ENCODE data around the gene VSIR.

Gene VSIR

GRCh38 chr10:71777213-71777985, 4.1 kb upstream of the VSIR start:
- H3K9me2 ChIP-seq (replicated peaks; ENCODE audit: insufficient read depth, low read length), result no peaks in the 10 kb centered on the region
- no peaks in the 10 kb centered on the region for H3F3A ChIP-seq (ENCODE audit: insufficient read depth)
- no peak overlapping the region for H3K4me3 ChIP-seq (ENCODE audit: insufficient read depth, low read length, poor library complexity, severe bottlenecking)
- H3K9me3 ChIP-seq (ENCODE audit: insufficient read depth, low read length), result no peaks in the 10 kb centered on the region
- H4K20me1 ChIP-seq (ENCODE audit: low read depth, low read length), result no peaks in the 10 kb centered on the region
- H2AFZ ChIP-seq (ENCODE audit: low read depth, low read length, severe bottlenecking), result no peak overlapping the region
- no peaks in the 10 kb centered on the region for H3K36me3 ChIP-seq (ENCODE audit: low read length)
- H3K4me2 ChIP-seq (ENCODE audit: low read depth, low read length, poor library complexity, severe bottlenecking), result no peak overlapping the region
- no peak overlapping the region for H3K27ac ChIP-seq (ENCODE audit: low read depth, low read length)
- no peak overlapping the region for H3K9ac ChIP-seq (ENCODE audit: low read length)
- no peaks in the 10 kb centered on the region for H3K27me3 ChIP-seq (ENCODE audit: low read length)
- TF ChIP-seq EZH2phosphoT487 (conservative IDR thresholded peaks at IDR 0.05; ENCODE audit: low read length) (no peak), CTCF (IDR thresholded peaks at IDR 0.05; ENCODE audit: insufficient read depth, low read length, poor library complexity, severe bottlenecking) (no peak)
- H3K79me2 ChIP-seq (ENCODE audit: insufficient read depth, low read length), result no peaks in the 10 kb centered on the region

DNA sequence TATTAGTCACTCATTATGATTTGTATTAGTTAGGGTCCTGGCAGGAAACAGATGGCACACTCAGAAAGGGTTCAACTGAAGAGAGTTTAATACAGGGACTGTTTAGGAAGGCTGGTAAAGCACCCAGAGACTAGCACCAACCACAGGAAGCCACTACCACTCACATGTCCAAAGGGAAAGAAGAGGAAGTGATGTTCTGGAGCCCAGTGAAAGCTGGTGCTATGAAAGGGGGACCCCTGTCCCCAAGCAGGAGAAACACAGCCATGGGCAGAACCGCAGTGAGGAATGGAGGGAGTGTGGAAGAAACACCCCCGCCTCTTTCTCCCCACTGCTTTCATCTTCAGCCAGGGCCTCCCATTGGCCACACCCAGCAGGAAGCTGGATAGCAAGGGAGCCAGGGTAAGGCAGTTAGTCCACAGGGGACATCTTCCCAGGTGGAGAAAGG, 3.2 kb upstream of the VSIR start:
- Histone ChIP-seq H3K27me3 (ENCODE audit: low read length) (no peaks in the 10 kb centered on the region), H3K27ac (ENCODE audit: low read depth, low read length) (no peak overlapping the region), H2AFZ (ENCODE audit: low read depth, low read length, severe bottlenecking) (no peak overlapping the region), H3F3A (ENCODE audit: insufficient read depth) (no peaks in the 10 kb centered on the region), H3K9ac (ENCODE audit: low read length) (no peak overlapping the region), H4K20me1 (ENCODE audit: low read depth, low read length) (no peaks in the 10 kb centered on the region), H3K36me3 (ENCODE audit: low read length) (no peaks in the 10 kb centered on the region), H3K9me2 (replicated peaks; ENCODE audit: insufficient read depth, low read length) (no peaks in the 10 kb centered on the region), H3K4me3 (ENCODE audit: insufficient read depth, low read length, poor library complexity, severe bottlenecking) (no peak overlapping the region), H3K9me3 (ENCODE audit: insufficient read depth, low read length) (no peaks in the 10 kb centered on the region), H3K79me2 (ENCODE audit: insufficient read depth, low read length) (no peaks in the 10 kb centered on the region), H3K4me2 (ENCODE audit: low read depth, low read length, poor library complexity, severe bottlenecking) (no peak overlapping the region)
- no peak for TF ChIP-seq CTCF (IDR thresholded peaks at IDR 0.05; ENCODE audit: insufficient read depth, low read length, poor library complexity, severe bottlenecking)
- TF ChIP-seq EZH2phosphoT487 (conservative IDR thresholded peaks at IDR 0.05; ENCODE audit: low read length), result no peak

- H2AFZ ChIP-seq (ENCODE audit: low read depth, low read length, severe bottlenecking), result no peak overlapping the region
- H3K36me3 ChIP-seq (ENCODE audit: low read length), result no peaks in the 10 kb centered on the region
- no peaks in the 10 kb centered on the region for H3K9me2 ChIP-seq (replicated peaks; ENCODE audit: insufficient read depth, low read length)
- H3F3A ChIP-seq (ENCODE audit: insufficient read depth), result no peaks in the 10 kb centered on the region
- H4K20me1 ChIP-seq (ENCODE audit: low read depth, low read length), result no peaks in the 10 kb centered on the region
- H3K27me3 ChIP-seq (ENCODE audit: low read length), result no peaks in the 10 kb centered on the region
- H3K4me2 ChIP-seq (ENCODE audit: low read depth, low read length, poor library complexity, severe bottlenecking), result no peak overlapping the region
- TF ChIP-seq CTCF (IDR thresholded peaks at IDR 0.05; ENCODE audit: insufficient read depth, low read length, poor library complexity, severe bottlenecking) (no peak), EZH2phosphoT487 (conservative IDR thresholded peaks at IDR 0.05; ENCODE audit: low read length) (no peak)
- H3K9ac ChIP-seq (ENCODE audit: low read length), result no peak overlapping the region
- H3K79me2 ChIP-seq (ENCODE audit: insufficient read depth, low read length), result no peaks in the 10 kb centered on the region
- no peak overlapping the region for H3K27ac ChIP-seq (ENCODE audit: low read depth, low read length)
- H3K4me3 ChIP-seq (ENCODE audit: insufficient read depth, low read length, poor library complexity, severe bottlenecking), result no peak overlapping the region
- no peaks in the 10 kb centered on the region for H3K9me3 ChIP-seq (ENCODE audit: insufficient read depth, low read length)
Observed at GRCh38 chr10:71774916-71775702, 1.8 kb upstream of the VSIR start.
